Measurements from ENCODE around the gene MEX3B. TPM values are rescaled to one million over a fixed set of nuclear protein-coding genes. Genes with fewer than 3 reads are reported as not detected.
"Not testable (repeated sequence)": the region's sequence is repeated elsewhere in the genome, so short reads cannot be mapped to it uniquely, and the experiment has no call there.

MEX3B gene
- total RNA-seq, 2 donors from 2014 or later = 0.68 to 5.6 TPM

GRCh38 chr15:82036461-82036860 lies 9.4 kb downstream of the MEX3B start:
- Histone ChIP-seq H3K36me3 (no peaks in the 10 kb centered on the region), H3K9me3 (no peaks in the 10 kb centered on the region), H3K27ac (no peak overlapping the region), H3K27me3 (replicated peaks; ENCODE audit: insufficient read depth) (no peaks in the 10 kb centered on the region), H3K4me1 (ENCODE audit: control insufficient read depth in 1 of 2, low read depth in 2 of 2) (peaks cover 0 to 4% of the 10 kb centered on the region in 2 donors), H3K4me3 (no peak overlapping the region)
- TF ChIP-seq CTCF (IDR thresholded peaks at IDR 0.05) = no peak
- ATAC-seq (ENCODE audit: insufficient number of reproducible peaks, low FRiP score, low read depth) (no peak), DNase-seq (ENCODE audit: low spot score) (no peak)

- ATAC-seq (ENCODE audit: insufficient number of reproducible peaks, low FRiP score, low read depth) = no peak
- no peaks in the 10 kb centered on the region for H3K36me3 ChIP-seq
- no peaks in the 10 kb centered on the region for H3K27me3 ChIP-seq (replicated peaks; ENCODE audit: insufficient read depth)
Observed at GRCh38 chr15:82031871-82032270, 13.9 kb downstream of the MEX3B start.

GRCh38 chr15:82030176-82030575 lies 15.6 kb downstream of the MEX3B start:
- ATAC-seq (ENCODE audit: insufficient number of reproducible peaks, low FRiP score, low read depth) (no peak), DNase-seq (ENCODE audit: low spot score) (no peak)
- H3K9me3 ChIP-seq = no peaks in the 10 kb centered on the region

More at GRCh38 chr15:82031871-82032270, 13.9 kb downstream of the MEX3B start:
- TF ChIP-seq CTCF (IDR thresholded peaks at IDR 0.05) = no peak
- DNase-seq (ENCODE audit: low spot score) = no peak
- H3K9me3 ChIP-seq = no peaks in the 10 kb centered on the region
- no peaks in the 10 kb centered on the region for H3K4me1 ChIP-seq (ENCODE audit: control insufficient read depth in 1 of 2, low read depth in 2 of 2)
- H3K4me3 ChIP-seq = no peak overlapping the region
- no peak overlapping the region for H3K27ac ChIP-seq

GRCh38 chr15:82028163-82028562 lies 17.7 kb downstream of the MEX3B start:
- not testable (repeated sequence) for H3K27me3 ChIP-seq (replicated peaks; ENCODE audit: insufficient read depth); H3K9me3 ChIP-seq; ATAC-seq (ENCODE audit: insufficient number of reproducible peaks, low FRiP score, low read depth); DNase-seq (ENCODE audit: low spot score); H3K4me3 ChIP-seq; H3K4me1 ChIP-seq (ENCODE audit: control insufficient read depth in 1 of 2, low read depth in 2 of 2); H3K36me3 ChIP-seq; H3K27ac ChIP-seq

More at GRCh38 chr15:82030176-82030575, 15.6 kb downstream of the MEX3B start:
- H3K36me3 ChIP-seq = no peaks in the 10 kb centered on the region
- H3K27ac ChIP-seq = no peak overlapping the region
- no peaks in the 10 kb centered on the region for H3K27me3 ChIP-seq (replicated peaks; ENCODE audit: insufficient read depth)
- TF ChIP-seq CTCF (IDR thresholded peaks at IDR 0.05) = no peak
- no peak overlapping the region for H3K4me3 ChIP-seq
- H3K4me1 ChIP-seq (ENCODE audit: control insufficient read depth in 1 of 2, low read depth in 2 of 2) = no peaks in the 10 kb centered on the region

- no peak for DNase-seq (ENCODE audit: low spot score)
- Histone ChIP-seq H3K9me3 (no peaks in the 10 kb centered on the region), H3K27me3 (replicated peaks; ENCODE audit: insufficient read depth) (no peaks in the 10 kb centered on the region), H3K4me3 (no peak overlapping the region), H3K27ac (no peak overlapping the region), H3K36me3 (no peaks in the 10 kb centered on the region), H3K4me1 (ENCODE audit: control insufficient read depth in 1 of 2, low read depth in 2 of 2) (no peaks in the 10 kb centered on the region)
- ATAC-seq (ENCODE audit: insufficient number of reproducible peaks, low FRiP score, low read depth) = no peak
- no peak for TF ChIP-seq CTCF (IDR thresholded peaks at IDR 0.05)
Observed at GRCh38 chr15:82021992-82022391, 23.8 kb downstream of the MEX3B start.

All from thoracic aorta (tissue), 2 donors.